CD4-positive, alpha-beta memory T cell (primary cell): ENCODE data around the gene SCAF1. TPM values are rescaled to one million over a fixed set of nuclear protein-coding genes. Genes with fewer than 3 reads are reported as not detected.

Experiments
- CTCF ChIA-PET: fragments of 350-600 bp; sonication (Branson Sonifier 250); formaldehyde crosslinking; loops from one replicate; lab custom pipeline; 2021; ENCODE audit warnings: inconsistent platforms; ENCODE audit not compliant: partially characterized antibody; lab: Charles Lee
- POLR2A ChIA-PET: fragments of 350-600 bp; sonication (Branson Sonifier 250); formaldehyde crosslinking; loops from one replicate; lab custom pipeline; 2021; ENCODE audit not compliant: partially characterized antibody; lab: Charles Lee
- DNase-seq, 5 donors: peaks; one replicate each; pipeline versions ENCODE4 v3.0.0 to v3.0.0-alpha.2; 2020 to 2022; ENCODE audit warnings: mixed read lengths in 1 of 5
- H3K27ac ChIP-seq: one replicate; pipeline ENCODE4 v1.7.0; 2013; ENCODE audit warnings: low read depth, low read length
- H3K27me3 ChIP-seq: 2 replicates; pipeline ENCODE4 v1.7.0; 2013; ENCODE audit warnings: mild to moderate bottlenecking, low read length, moderate library complexity; ENCODE audit not compliant: insufficient read depth
- H3K36me3 ChIP-seq: 2 replicates; pipeline ENCODE4 v1.7.0; 2013; ENCODE audit warnings: mild to moderate bottlenecking, low read length, moderate library complexity; ENCODE audit not compliant: insufficient read depth
- H3K4me1 ChIP-seq: 2 replicates; pipeline ENCODE4 v1.7.0; 2013; ENCODE audit warnings: mild to moderate bottlenecking, low read length, moderate library complexity; ENCODE audit not compliant: insufficient read depth
- H3K4me3 ChIP-seq, 2 donors: one replicate each; pipeline ENCODE4 v1.7.0; 2013; ENCODE audit warnings: low read length in 2 of 2, mild to moderate bottlenecking in 1 of 2
- H3K9me3 ChIP-seq, 2 donors: one replicate each; pipeline ENCODE4 v1.7.0; 2013; ENCODE audit warnings: low read length in 2 of 2, control low read depth in 1 of 2; ENCODE audit not compliant: control insufficient read depth in 1 of 2
- H3K27ac Mint-ChIP-seq, 7 donors: one replicate each; pipeline ENCODE4 v1.8.0; 2020 to 2021; ENCODE audit warnings: mixed read lengths in 7 of 7, mild to moderate bottlenecking in 6 of 7, inconsistent platforms in 3 of 7, moderate library complexity in 3 of 7
- H3K27me3 Mint-ChIP-seq, 2 donors: one replicate each; pipeline ENCODE4 v1.8.0; 2020 to 2021; ENCODE audit warnings: mixed read lengths in 2 of 2
- H3K36me3 Mint-ChIP-seq, 2 donors: one replicate each; pipeline ENCODE4 v1.8.0; 2020 to 2021; ENCODE audit warnings: mixed read lengths in 2 of 2, inconsistent platforms in 1 of 2, mild to moderate bottlenecking in 1 of 2
- H3K4me1 Mint-ChIP-seq, 4 donors: one replicate each; pipeline ENCODE4 v1.8.0; 2020 to 2021; ENCODE audit warnings: mixed read lengths in 4 of 4, mild to moderate bottlenecking in 1 of 4
- H3K4me3 Mint-ChIP-seq, 8 donors: one replicate each; pipeline ENCODE4 v1.8.0; 2020 to 2021; ENCODE audit warnings: mixed read lengths in 8 of 8, mild to moderate bottlenecking in 7 of 8, moderate library complexity in 6 of 8, inconsistent platforms in 3 of 8
- H3K9me3 Mint-ChIP-seq, 8 donors: one replicate each; pipeline ENCODE4 v1.8.0; 2020 to 2021; ENCODE audit warnings: mixed read lengths in 8 of 8, mild to moderate bottlenecking in 5 of 8, inconsistent platforms in 3 of 8, moderate library complexity in 1 of 8
- intact Hi-C: fragments of 100-400 bp; cut with micrococcal nuclease; formaldehyde crosslinking; loops from one replicate; pipeline ENCODE4 v1.15.1; 2023
- polyA plus RNA-seq, 2 donors: library from polyadenylated mRNA; unstranded; fragments of 300-500 nt; fragmentation: Illumina TruSeq; gene quantifications; one replicate each; pipeline ENCODE4 v1.2.3, GENCODE V29; 2021
- total RNA-seq, 2 experiments: library from RNA; stranded (reverse); gene quantifications; one replicate each; pipeline ENCODE4 v1.2.3, GENCODE V29; 2021

SCAF1 gene
- total and polyA plus RNA-seq, 4 experiments from 2014 or later: 4.0 to 62.7 (median 60.5) TPM; not detected in 1

GRCh38 chr19:49639401-49640112 lies 2.5 kb upstream of the SCAF1 start:
- Histone ChIP-seq H3K9me3 (no peaks in the 10 kb centered on the region), H3K4me1 (peaks cover 55% of the 10 kb centered on the region), H3K36me3 (no peaks in the 10 kb centered on the region), H3K4me3 (peak overlapping the region in 1 of 2 donors; percentile 42), H3K27ac (peak overlapping the region; percentile 97), H3K27me3 (no peaks in the 10 kb centered on the region)
- intact Hi-C loops: loop anchor here (1.0 to 5.0 kb wide), 9 partner anchors 38 to 1317 kb away; partner anchors contain the start of genes AKT1S1, ALDH16A1, GYS1 and LMTK3
- H3K4me1 Mint-ChIP-seq: peaks cover 43 to 73% (median 56%) of the 10 kb centered on the region in 4 donors
- ChIA-PET CTCF (interaction anchor here (0.7 to 2.9 kb wide), 14 partner anchors 8 to 174 kb away, joined by 3 to 22 read pairs (median 4); partner anchors contain the start of genes FUZ, NOSIP, PRMT1 and PRR12), POLR2A (interaction anchor here (0.6 to 5.0 kb wide), 26 partner anchors 8 to 646 kb away, joined by 3 to 146 read pairs (median 8); partner anchors contain the start of genes AKT1S1, ALDH16A1, BCL2L12 and FLT3LG)
- H3K36me3 Mint-ChIP-seq: peaks cover 3 to 14% of the 10 kb centered on the region in 2 donors
- peak overlapping the region; percentile 81 to 100 (median 97) for H3K27ac Mint-ChIP-seq
- H3K4me3 Mint-ChIP-seq: peak overlapping the region; percentile 80 to 95 (median 90)
- H3K9me3 Mint-ChIP-seq: peaks cover 0 to 2% (median 0%) of the 10 kb centered on the region in 8 donors
- H3K27me3 Mint-ChIP-seq: no peaks in the 10 kb centered on the region
- DNase-seq: no peak

GRCh38 chr19:49640113-49640898 lies 1.7 kb upstream of the SCAF1 start, which contains the start of gene RRAS:
RRAS (minus strand) TSS chr19:49640143; CDS start chr19:49640098, 45 bp downstream.
- Mint-ChIP-seq H3K27ac (peak within 1 kb of the TSS; percentile 96 to 100 (median 99)), H3K27me3 (no peaks in the 10 kb centered on the region), H3K9me3 (peaks cover 0 to 2% (median 0%) of the 10 kb centered on the region in 8 donors), H3K4me1 (peaks cover 44 to 73% (median 56%) of the 10 kb centered on the region in 4 donors), H3K4me3 (peak within 1 kb of the TSS; percentile 89 to 95 (median 92)), H3K36me3 (peaks cover 3 to 15% of the 10 kb centered on the region in 2 donors)
- H3K27me3 ChIP-seq: no peaks in the 10 kb centered on the region
- H3K36me3 ChIP-seq: no peaks in the 10 kb centered on the region
- intact Hi-C loops: loop anchor here (1.0 to 5.0 kb wide), 9 partner anchors 37 to 1318 kb away; partner anchors contain the start of genes AKT1S1, ALDH16A1, GYS1 and LMTK3
- H3K27ac ChIP-seq: peak within 1 kb of the TSS; percentile 97
- no peaks in the 10 kb centered on the region for H3K9me3 ChIP-seq
- CTCF ChIA-PET: interaction anchor here (0.5 to 2.9 kb wide), 17 partner anchors 9 to 248 kb away, joined by 3 to 22 read pairs (median 4); partner anchors contain the start of genes BCL2L12, FUZ, IRF3 and NOSIP
- POLR2A ChIA-PET: interaction anchor here (0.6 to 5.0 kb wide), 34 partner anchors 9 to 765 kb away, joined by 3 to 146 read pairs (median 5); partner anchors contain the start of genes AKT1S1, ALDH16A1, BCL2L12 and FLT3LG
- peaks cover 63% of the 10 kb centered on the region for H3K4me1 ChIP-seq
- H3K4me3 ChIP-seq: peak within 1 kb of the TSS; percentile 42 to 73
- peak; percentile 99 to 100 (median 100) for DNase-seq

- Histone ChIP-seq H3K9me3 (no peaks in the 10 kb centered on the region), H3K27ac (peak overlapping the region; percentile 97), H3K36me3 (peaks cover 21% of the 10 kb centered on the region), H3K4me1 (peaks cover 64% of the 10 kb centered on the region), H3K27me3 (no peaks in the 10 kb centered on the region), H3K4me3 (peak overlapping the region; percentile 63 to 79)
- H3K36me3 Mint-ChIP-seq: peaks cover 3 to 35% of the 10 kb centered on the region in 2 donors
- no peaks in the 10 kb centered on the region for H3K27me3 Mint-ChIP-seq
- no peak for DNase-seq
- peaks cover 46 to 82% (median 57%) of the 10 kb centered on the region in 4 donors for H3K4me1 Mint-ChIP-seq
- peak overlapping the region; percentile 89 to 95 (median 92) for H3K4me3 Mint-ChIP-seq
- peak overlapping the region; percentile 93 to 99 (median 97) for H3K27ac Mint-ChIP-seq
- CTCF ChIA-PET: interaction anchor here (1.0 to 3.1 kb wide), 7 partner anchors 13 to 62 kb away, joined by 3 to 18 read pairs (median 5); partner anchors contain the start of gene NOSIP
- no peaks in the 10 kb centered on the region for H3K9me3 Mint-ChIP-seq
- intact Hi-C loops: loop anchor here (1.0 to 5.0 kb wide), 4 partner anchors 23 to 1320 kb away; partner anchors contain the start of genes BCL2L12, IRF3 and LMTK3
- POLR2A ChIA-PET: interaction anchor here (0.6 to 5.0 kb wide), 17 partner anchors 16 to 677 kb away, joined by 3 to 146 read pairs (median 8); partner anchors contain the start of genes AKT1S1, BCL2L12, FTL and IRF3
These were observed 555 bp downstream of the SCAF1 start for GRCh38 chr19:49642492-49643035.

GRCh38 chr19:49643466-49643865 lies 1.5 kb downstream of the SCAF1 start:
- Histone ChIP-seq H3K36me3 (peaks cover 21% of the 10 kb centered on the region), H3K4me3 (no peak overlapping the region), H3K4me1 (peaks cover 55% of the 10 kb centered on the region), H3K27ac (peak overlapping the region; percentile 97), H3K9me3 (no peaks in the 10 kb centered on the region), H3K27me3 (no peaks in the 10 kb centered on the region)
- Mint-ChIP-seq H3K27ac (peak overlapping the region; percentile 82 to 99 (median 96)), H3K4me1 (peaks cover 40 to 74% (median 51%) of the 10 kb centered on the region in 4 donors), H3K9me3 (no peaks in the 10 kb centered on the region), H3K27me3 (no peaks in the 10 kb centered on the region), H3K36me3 (peaks cover 3 to 38% of the 10 kb centered on the region in 2 donors), H3K4me3 (peak overlapping the region; percentile 66 to 95 (median 92))
- intact Hi-C loops: loop anchor here (5.0 kb wide), 2 partner anchors 1131 to 1321 kb away; partner anchors contain the start of gene LMTK3
- ChIA-PET CTCF (interaction anchor here (1.5 to 3.1 kb wide), 3 partner anchors 12 to 32 kb away, joined by 5 to 18 read pairs (median 10); no protein-coding TSS in a partner anchor), POLR2A (interaction anchor here (0.7 to 4.9 kb wide), 6 partner anchors 11 to 63 kb away, joined by 3 to 146 read pairs (median 9); partner anchors contain the start of genes BCL2L12, IRF3, NOSIP and PRRG2)
- peak in 1 of 5 donors; percentile 24 for DNase-seq

- Histone ChIP-seq H3K27ac (no peak overlapping the region), H3K36me3 (peaks cover 30% of the 10 kb centered on the region), H3K9me3 (no peaks in the 10 kb centered on the region), H3K27me3 (no peaks in the 10 kb centered on the region), H3K4me1 (peaks cover 41% of the 10 kb centered on the region), H3K4me3 (no peak overlapping the region)
- no peak overlapping the region for H3K4me3 Mint-ChIP-seq
- POLR2A ChIA-PET: interaction anchor here (1.1 to 1.6 kb wide), 2 partner anchors 18 to 231 kb away, joined by 3 to 7 read pairs; no protein-coding TSS in a partner anchor
- peak overlapping the region in 2 of 7 donors; percentile 7 to 53 for H3K27ac Mint-ChIP-seq
- intact Hi-C loops: no loop called here
- no peaks in the 10 kb centered on the region for H3K27me3 Mint-ChIP-seq
- peaks cover 7 to 49% of the 10 kb centered on the region in 2 donors for H3K36me3 Mint-ChIP-seq
- CTCF ChIA-PET: interaction anchor here (1.5 kb wide), 1 partner anchor 30 kb away, joined by 4 read pairs; no protein-coding TSS in a partner anchor
- peaks cover 31 to 55% (median 35%) of the 10 kb centered on the region in 4 donors for H3K4me1 Mint-ChIP-seq
- H3K9me3 Mint-ChIP-seq: no peaks in the 10 kb centered on the region
- peak in 1 of 5 donors; percentile 6 for DNase-seq
These were observed 3.6 kb downstream of the SCAF1 start for GRCh38 chr19:49645592-49645991.

- Mint-ChIP-seq H3K4me1 (peaks cover 27 to 51% (median 31%) of the 10 kb centered on the region in 4 donors), H3K9me3 (no peaks in the 10 kb centered on the region), H3K36me3 (peaks cover 7 to 49% of the 10 kb centered on the region in 2 donors), H3K27me3 (no peaks in the 10 kb centered on the region), H3K27ac (no peak overlapping the region), H3K4me3 (no peak overlapping the region)
- Histone ChIP-seq H3K9me3 (no peaks in the 10 kb centered on the region), H3K4me3 (no peak overlapping the region), H3K27me3 (no peaks in the 10 kb centered on the region), H3K27ac (no peak overlapping the region), H3K4me1 (peaks cover 37% of the 10 kb centered on the region), H3K36me3 (peaks cover 31% of the 10 kb centered on the region)
- no peak for DNase-seq
- ChIA-PET CTCF (interaction anchor here (1.5 kb wide), 1 partner anchor 30 kb away, joined by 4 read pairs; no protein-coding TSS in a partner anchor), POLR2A (interaction anchor here (1.1 to 1.6 kb wide), 2 partner anchors 18 to 231 kb away, joined by 3 to 7 read pairs; no protein-coding TSS in a partner anchor)
- intact Hi-C loops: no loop called here
These were observed 4.0 kb downstream of the SCAF1 start for GRCh38 chr19:49645995-49646394.
